NCI-H82 (cell line): ENCODE data around the gene CCDC177.
A peak's percentile ranks its signal among the peaks of the same experiment; 100 is the strongest.

ENCODE experiments used
- DNase-seq: peaks from one replicate; lab custom pipeline; 2025; lab: John Stamatoyannopoulos, UW

Gene CCDC177

GRCh38 chr14:69574263-69574953 lies at the start of gene CCDC177:
Gene CCDC177, minus strand, starts transcription at chr14:69574871. Its CDS starts 1,249 bp downstream, at chr14:69573622.
- DNase-seq = peak; percentile 82

GRCh38 chr14:69624136-69624535 lies 49.5 kb upstream of the CCDC177 start:
- no peak for DNase-seq

GRCh38 chr14:69620981-69621380 lies 46.3 kb upstream of the CCDC177 start:
- peak; percentile 29 for DNase-seq

GRCh38 chr14:69620211-69620611 lies 45.5 kb upstream of the CCDC177 start:
- DNase-seq = peak; percentile 53

GRCh38 chr14:69619012-69619411 lies 44.3 kb upstream of the CCDC177 start:
- no peak for DNase-seq

- DNase-seq = no peak
Observed at GRCh38 chr14:69617796-69618195, 43.1 kb upstream of the CCDC177 start.

GRCh38 chr14:69616408-69616773 lies 41.7 kb upstream of the CCDC177 start:
- DNase-seq = no peak

- no peak for DNase-seq
Observed at GRCh38 chr14:69615496-69616407, 41.1 kb upstream of the CCDC177 start.

- DNase-seq = no peak
Observed at GRCh38 chr14:69615121-69615495, 40.4 kb upstream of the CCDC177 start.

- no peak for DNase-seq
Observed at GRCh38 chr14:69614592-69614991, 39.9 kb upstream of the CCDC177 start.

- DNase-seq = no peak
Observed at GRCh38 chr14:69613312-69614073, 38.8 kb upstream of the CCDC177 start.

GRCh38 chr14:69612783-69613130 lies 38.1 kb upstream of the CCDC177 start:
- no peak for DNase-seq

GRCh38 chr14:69612014-69612782 lies 37.5 kb upstream of the CCDC177 start:
- peak; percentile 55 for DNase-seq

GRCh38 chr14:69611172-69612013 lies 36.7 kb upstream of the CCDC177 start, which contains the start of gene SUSD6:
Gene SUSD6, plus strand, starts transcription at chr14:69611596. Its CDS starts 46,997 bp downstream, at chr14:69658593.
- peak; percentile 95 for DNase-seq

GRCh38 chr14:69610874-69611171 lies 36.2 kb upstream of the CCDC177 start:
- DNase-seq = peak; percentile 83

- DNase-seq = no peak
Observed at GRCh38 chr14:69610020-69610873, 35.6 kb upstream of the CCDC177 start.

- DNase-seq = no peak
Observed at GRCh38 chr14:69606258-69607184, 31.9 kb upstream of the CCDC177 start.

- DNase-seq = no peak
Observed at GRCh38 chr14:69605738-69606137, 31.1 kb upstream of the CCDC177 start.
